GM18867 (cell line): Measurements from ENCODE around the gene LCNL1.
"Not testable (repeated sequence)": the region's sequence is repeated elsewhere in the genome, so short reads cannot be mapped to it uniquely, and the experiment has no call there.

Experiments
- ATAC-seq: cut with Tn5 transposase; IDR thresholded peaks from one replicate; pipeline ENCODE4 v1.9.1; 2021; ENCODE audit warnings: mild to moderate bottlenecking, moderate library complexity; ENCODE audit not compliant: unreplicated experiment

LCNL1 gene

DNA sequence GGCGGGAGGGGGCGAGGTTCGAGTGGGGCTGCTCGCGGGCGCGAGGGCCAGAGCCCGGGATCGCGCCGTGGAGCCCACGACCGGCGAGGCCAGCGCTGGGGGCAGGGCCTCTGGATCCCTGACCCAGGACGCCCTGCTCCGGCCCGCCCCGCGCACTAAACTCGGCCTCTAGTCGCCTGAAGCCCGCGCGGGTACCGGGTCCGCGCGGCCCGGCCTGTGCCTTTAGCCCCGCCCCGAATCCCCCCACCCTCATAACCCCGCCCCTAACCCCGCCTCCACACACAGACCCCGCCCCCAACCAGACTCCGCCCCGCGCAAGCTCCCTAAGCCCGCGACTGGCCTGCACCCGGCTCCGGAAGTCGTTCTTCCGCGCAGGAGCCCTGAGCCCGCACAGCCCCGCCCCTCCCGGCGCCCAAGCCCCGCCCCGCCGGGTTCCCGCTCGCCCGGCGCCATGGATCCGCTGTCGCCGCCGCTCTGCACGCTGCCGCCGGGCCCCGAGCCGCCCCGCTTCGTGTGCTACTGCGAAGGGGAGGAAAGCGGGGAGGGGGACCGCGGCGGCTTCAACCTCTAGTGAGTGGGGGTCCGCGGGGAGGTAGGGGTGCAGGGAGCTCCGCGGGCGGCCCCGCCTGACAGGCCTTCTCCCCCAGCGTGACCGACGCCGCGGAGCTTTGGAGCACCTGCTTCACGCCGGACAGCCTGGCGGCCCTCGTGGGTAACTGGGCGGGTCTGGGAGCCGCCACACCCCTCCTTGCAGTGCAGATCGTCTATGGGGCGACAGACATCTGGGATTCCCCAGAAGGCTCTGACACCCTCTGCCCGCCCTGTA is 9.4 kb downstream of the LCNL1 start, which contains the start of gene PAXX:
Gene PAXX, plus strand, starts transcription at position 430 of the 826 bp plus-strand sequence. Its CDS starts 22 bp downstream, at position 452.
- ATAC-seq: peak; percentile 80

DNA sequence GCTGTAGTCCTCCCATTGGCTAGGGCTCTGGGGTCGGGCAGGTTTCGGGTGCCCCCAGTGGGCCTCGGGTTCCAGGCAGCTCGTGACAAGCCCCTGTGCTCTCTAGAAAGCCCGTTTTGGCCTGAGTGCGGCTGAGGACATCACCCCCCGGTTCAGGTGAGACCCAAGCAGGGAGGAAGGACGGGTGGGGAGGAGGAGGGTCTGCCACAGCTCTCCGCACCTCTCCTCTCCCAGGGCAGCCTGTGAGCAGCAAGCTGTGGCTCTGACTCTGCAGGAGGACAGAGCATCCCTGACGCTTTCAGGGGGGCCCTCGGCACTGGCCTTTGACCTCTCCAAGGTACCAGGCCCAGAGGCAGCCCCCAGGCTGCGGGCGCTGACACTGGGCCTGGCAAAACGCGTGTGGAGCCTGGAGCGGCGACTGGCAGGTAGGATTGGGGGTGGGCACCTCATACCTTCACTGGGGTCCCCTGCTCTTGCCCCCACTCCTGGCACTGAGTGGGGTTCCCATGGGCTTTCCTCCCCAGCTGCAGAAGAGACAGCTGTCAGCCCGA is 10.1 kb downstream of the LCNL1 start:
- no peak for ATAC-seq

DNA sequence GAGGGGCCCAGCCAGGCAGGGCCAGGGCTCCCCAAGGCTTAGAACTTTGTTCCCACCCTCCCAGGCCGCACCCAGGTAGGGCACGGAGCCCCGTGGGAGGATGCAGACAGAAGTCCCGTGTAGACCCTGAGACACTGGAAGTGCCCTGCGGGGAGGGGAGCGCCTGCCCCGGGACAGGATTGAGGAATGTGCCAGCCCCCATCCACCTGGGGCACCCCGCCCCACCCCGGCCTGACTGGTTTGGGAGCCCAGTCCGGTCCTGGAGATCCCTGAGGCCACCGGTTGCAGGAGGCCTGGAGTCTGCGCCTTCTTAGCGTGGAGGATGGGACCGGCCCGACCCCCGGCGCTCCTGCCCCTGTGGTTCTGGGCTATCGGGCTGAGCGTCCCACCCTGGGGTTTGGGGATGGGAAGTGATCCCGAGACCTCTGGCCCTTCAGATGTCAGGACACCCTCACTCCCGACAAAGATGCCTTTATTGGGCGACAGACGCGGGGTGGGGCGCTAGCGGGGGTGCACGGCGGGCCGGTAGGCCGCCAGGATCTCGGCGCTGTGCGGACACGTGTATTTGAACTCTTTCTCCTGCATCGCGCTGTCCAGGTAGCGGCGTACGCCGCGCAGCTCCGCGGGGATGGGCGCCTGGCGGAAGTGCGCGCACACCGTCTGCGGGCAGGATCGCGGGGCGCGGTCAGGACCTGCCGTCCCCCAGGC is 11.5 kb downstream of the LCNL1 start:
- no peak for ATAC-seq

DNA sequence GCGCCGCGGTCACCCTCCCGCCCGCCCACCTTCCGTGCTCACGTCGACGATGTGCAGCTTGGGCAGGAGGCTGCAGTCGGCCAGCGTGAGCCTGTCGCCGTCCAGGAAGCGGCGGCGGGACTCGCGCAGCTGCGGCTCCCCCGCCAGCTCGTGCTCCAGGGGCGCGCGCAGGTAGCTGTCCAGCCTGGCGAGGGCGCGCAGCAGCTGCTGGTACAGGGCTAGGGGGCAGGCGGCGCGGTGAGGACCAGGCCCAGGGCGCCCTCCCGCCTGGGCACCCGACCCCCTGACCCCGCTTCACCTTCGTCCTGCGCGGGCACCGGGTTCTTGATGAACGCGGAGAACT is 12.1 kb downstream of the LCNL1 start:
- no peak for ATAC-seq

DNA sequence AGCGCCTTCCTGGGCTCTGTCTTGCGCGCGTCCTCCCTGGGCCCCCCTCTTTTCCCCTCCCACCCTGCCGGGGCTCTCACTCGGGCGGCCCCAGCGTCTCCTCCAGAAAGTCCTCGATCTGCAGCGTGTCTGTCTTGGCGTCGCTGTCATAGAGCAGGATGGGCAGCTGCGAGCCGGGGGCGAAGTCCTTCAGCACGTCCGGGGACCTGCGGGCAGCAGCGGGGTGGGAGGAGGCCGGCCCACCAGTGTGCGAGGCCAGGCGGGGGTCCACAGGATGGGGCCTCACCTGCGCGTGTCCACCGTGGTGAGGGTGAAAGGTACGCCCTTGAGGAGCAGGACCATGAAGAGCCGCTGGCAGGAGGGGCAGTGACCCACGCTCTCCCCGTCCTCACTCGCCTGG is 12.6 kb downstream of the LCNL1 start:
- ATAC-seq: no peak

DNA sequence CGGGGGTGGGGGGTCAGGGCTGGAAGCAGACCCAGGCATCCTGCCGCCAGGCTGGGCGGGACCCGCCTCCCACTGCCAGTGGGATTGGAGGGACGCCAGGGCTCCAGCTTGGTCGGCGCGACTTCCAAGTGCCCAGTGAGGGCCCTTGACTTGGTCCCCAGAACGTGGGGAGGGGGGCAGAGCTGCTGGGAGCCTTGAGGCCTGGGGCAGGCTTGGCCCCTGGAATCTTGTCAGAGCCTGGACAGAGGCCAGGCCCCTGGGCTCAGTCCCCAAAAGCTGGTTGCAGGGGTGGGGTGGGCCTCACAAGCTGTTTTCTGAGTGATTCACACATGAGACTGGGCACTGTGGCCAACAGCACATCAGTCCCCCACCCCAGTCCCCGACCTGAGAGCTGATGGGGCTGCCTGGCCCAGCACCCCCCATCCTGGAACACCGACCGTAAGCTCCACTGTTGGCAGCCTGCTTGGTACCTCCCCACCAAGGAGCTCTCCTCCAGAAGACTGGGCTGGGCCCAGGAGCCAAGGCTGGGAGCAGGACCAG is 13.0 kb downstream of the LCNL1 start:
- no peak for ATAC-seq

DNA sequence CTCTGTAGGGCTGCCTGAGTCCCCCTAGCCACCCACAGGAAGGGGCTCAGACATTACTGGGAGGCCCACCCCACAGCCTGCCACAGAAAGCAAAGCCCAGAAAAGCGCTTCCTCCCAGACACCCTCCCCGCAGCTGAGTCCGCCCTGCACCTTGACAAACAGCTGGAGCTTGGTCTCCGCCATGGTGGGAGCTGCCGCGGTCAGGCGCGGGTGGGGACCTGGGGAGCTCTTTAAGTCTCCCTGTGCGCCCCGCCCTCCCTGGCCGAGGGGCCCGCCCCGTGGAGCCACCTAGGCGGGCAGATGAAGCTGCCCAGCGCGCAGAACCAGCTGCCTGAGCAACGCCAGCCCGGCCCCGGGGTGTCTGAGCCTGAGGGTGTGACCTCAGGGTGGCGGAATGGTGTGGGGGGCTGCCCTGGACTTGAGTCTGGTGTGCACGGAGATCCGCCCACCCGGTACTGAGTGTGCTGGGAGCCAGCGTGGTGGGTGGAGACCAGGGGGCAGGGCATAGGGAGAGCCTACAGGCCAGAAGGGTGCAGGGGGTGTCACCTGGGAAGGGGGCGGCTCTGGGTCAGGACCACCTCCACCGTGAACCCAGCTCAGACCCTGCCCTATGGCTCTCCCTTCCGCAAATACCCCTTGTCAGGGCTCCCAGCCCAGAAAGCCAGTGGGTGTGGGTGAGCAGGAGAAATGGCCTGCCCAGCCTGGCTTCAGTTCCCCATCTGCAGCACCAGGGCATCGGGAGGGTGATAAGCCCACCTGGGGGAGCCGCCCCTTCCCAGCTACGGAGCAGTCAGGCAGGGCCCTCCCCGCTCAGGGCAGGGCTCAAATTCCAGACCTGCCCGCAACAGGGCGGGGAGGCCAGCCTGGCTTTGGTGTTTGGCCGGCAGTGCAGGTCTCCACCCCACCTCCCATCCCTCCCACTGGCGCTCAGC is 13.8 kb downstream of the LCNL1 start, which contains the start of gene CLIC3:
Gene CLIC3, minus strand, starts transcription at position 208 of the 932 bp plus-strand sequence. Its CDS starts 25 bp downstream, at position 183.
- ATAC-seq: no peak

DNA sequence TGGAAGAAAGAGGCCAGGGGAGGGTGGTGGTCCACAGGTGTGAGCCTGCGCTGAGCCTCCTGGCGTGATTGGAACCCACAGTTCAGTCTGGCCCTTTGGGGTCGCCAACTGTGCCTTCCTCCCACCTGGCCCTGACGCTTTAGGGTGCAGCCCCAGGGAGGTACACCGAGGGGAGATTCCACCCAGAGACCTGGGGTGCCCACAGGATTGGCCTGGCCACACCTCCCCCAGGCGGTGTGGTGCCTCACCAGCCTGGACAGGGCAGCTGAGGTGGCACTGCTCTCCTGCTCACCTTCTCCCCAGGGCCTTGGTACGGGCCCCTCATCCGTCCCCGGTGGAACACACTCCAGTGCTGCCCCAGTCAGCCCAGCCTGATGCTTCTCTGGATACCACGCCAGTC is 14.6 kb downstream of the LCNL1 start:
- ATAC-seq: no peak

DNA sequence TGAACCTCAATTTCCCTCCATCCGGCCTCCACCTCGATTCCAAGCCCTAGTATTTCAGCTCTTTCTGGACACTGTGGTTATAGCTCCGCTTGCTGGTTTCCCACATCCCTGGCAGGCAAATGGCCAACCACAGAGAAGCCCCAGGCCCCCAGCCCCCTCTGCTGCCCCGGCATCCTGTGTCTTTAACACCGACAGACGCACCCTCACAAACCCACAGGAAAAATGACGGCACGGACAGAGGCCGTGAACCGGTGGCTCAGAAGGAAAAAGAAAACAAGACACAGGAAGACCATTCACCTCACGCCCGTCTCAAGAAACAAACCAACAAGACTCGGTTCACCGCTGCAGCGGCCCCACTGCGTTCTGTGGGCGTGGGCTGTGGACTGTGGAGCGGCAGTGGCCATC is 15.0 kb downstream of the LCNL1 start:
- no peak for ATAC-seq

DNA sequence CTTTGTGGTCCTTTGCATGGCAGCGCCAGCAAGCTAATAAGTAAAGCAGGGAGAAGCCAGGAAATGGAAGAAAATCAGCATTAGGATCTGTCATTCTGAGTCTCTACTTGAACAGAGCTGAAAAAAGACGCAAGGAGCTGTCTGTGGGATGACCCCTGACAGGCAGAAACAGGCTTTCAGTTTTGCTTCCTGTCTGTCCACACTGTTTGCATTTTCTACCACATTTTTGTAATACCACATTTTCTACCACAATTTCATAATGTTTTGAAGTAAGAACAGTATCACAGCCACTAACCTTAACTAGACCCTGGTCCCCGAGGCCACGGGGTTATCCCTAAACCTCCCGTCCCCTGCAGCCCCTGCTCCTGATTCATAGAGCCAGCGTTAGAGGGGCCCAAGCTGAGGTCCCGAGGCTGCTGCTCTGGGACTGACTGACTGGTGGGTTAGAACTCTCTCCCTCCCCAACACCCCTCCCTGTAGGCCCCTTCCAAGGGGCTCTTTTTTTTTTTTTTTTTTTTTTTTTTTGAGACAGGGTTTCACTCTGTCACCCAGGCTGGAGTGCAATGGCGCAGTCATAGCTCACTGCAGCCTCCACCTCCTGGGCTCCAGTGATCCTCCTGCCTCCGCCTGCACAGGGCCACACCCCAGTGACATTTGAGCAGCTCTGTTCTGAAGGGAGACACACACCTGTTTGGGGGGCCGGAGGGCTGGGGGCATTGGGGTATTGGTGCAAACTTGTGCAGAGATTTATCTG is 17.6 kb downstream of the LCNL1 start:
- peak; percentile 68 for ATAC-seq

DNA sequence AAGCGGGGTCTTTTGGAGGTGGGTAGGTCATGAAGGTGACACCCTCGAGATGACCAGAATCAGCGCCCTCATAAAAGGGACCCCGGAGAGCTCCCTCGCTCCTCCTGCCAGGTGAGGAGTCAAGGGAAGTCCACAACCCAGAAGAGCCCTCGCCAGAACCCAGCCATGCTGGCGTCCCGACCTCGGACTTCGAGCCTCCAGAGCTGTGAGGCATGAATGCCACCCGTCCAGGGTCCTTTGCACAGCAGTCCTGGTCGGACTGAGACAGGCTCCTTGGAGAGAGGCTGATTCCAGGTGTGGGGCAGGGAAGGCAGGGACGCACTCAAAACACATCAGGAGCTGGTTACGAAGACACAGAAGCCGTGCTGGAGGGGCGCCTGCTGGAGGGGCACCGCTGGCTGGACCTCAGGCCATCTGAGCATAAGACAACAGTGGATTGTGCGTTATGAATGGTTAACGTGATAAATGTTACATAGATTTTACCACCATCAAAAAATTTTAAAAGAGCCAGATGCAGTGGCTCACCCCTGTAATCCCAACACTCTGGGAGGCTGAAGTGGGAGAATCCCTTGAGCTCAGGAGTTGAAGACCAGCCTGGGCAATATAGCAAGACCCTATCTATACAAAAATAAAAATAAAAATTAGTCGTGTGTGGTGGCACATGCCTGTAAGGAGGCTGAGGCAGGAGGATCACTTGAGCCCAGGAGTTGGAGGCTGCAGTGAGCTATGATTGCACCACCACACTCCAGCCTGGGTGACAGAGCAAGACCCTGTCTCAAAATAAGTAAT is 19.3 kb downstream of the LCNL1 start:
- ATAC-seq: no peak

DNA sequence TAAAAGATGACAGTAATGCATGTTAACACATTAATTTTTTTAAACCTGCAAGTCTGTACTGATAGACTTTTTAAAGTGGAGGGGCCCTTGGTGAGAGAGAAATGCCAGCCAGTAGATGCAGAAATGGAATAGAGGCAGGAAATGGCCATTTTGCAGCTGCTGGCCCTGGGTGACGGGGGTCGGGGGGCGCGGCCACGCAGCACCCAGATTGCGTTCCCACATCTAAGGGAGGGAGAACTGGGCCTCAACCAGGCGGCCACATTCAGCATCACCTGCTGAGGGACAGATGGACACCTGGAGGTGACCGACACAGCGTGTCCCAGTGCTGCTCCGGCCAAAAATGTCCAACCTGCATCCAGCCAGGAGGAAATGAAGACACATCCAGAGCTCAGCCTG is 19.9 kb downstream of the LCNL1 start:
- ATAC-seq: no peak

DNA sequence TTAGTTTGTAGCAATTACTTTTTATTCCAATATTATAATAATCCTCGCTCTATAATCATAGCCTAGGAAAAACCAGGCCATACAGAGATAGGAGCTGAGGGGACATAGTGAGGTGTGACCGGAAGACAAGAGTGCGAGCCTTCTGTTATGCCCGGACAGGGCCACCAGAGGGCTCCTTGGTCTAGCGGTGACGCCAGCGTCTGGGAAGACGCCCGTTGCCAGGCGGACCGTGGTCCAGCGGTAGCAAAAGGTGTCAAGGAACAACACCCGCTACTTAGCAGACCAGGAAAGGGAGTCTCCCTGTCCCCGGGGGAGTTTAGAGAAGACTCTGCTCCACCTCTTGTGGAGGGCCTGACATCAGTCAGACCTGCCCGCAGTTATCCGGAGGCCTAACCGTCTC is 21.5 kb downstream of the LCNL1 start:
- not testable (repeated sequence) for ATAC-seq

DNA sequence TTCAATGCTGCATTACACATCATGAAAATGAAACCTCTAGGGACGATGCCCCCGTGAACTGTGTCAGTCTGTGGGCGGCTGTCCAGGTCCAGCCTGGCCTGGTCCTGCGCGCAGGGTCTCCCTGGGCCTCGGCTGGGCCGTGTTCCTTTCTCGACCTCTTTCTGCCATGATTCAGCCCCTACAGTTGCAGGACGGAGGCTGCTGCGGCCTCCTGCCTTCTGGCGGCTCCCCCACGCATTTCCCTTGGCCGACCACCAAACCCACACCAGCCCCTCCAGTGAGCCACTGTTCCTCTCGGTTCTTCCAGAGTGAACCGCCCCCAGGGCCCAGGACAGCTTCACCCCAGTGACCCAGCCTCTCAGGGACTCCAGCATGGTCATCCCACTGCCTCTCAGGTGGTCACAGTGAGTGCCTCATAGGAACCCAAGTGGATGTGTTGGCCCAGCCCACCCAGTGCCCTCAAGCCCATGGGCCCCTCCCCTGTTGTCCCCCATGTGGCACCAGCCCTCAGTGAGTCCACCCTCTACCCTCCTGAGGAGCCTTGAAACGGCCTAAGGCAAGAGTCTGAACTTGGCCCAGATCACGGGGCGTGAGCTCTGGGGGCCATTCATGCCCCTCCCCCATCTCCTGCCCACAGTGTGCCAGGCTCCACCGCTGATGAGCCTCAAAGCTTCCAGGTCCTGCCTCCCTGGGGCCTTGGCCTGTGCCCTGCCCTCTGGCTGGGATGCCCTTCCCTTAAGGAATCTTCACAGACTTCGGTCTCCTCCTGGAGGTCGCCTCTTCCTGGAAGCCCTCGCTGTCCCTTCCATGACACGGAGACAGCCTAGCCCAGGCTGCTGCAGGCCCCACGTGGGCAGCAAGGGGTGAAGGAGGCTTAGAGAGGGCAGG is 23.6 kb downstream of the LCNL1 start:
- ATAC-seq: no peak

DNA sequence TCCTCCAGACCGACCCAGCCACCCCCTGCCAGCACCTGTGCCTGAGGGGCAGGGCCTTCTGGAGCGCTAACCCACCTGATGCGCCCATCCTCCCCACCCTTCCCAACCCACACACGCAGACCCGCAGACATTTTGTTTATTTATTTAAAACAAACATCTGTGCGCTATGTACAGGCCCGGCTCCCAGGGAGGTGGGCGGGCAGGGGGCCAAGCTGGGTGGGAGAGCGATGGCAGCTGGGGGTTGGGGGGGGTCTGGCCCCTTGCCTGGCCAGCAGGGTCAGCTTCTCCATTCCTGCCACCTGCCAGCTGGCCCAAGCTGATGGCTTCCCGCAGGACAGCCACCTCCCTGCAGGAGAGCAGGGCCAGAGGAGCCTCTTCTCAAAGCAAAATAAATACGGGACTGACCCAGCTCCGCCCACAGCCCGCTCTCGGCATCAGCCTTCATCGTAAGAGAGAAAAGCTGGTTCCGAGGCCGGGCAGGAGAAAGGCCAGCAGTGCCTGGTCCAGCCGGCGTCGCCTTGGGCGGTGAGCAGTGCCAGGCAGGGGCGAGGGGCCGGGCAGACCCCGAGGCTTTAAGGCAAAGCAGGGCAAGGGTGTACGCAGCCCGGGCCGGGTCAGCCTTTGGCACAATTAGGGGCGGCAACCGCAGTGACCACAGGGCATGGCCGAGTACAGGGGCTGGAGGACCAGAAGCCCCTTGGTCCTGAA is 24.5 kb downstream of the LCNL1 start:
- no peak for ATAC-seq

DNA sequence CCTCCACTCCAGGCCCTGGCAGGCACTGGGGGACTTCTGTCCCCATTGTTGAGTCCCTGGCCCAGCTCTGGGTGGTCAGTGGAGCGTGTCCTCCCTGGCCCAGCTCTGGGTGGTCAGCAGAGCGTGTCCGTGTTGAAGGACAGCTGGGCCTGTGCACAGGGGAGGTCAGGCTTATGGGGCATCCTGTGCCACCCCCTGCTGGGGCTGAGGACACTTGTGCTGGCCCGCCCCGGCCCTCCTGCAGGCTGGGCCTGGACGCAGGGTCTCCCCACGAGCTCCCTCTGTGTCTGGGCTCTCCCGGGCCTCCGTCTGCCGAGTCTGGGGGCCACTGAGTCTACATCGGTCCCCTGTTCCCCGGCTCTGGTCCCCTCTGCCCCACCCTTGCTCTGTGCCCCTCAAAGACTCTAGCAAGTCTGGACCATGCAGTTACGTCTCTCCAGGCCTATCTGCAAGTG is 25.1 kb downstream of the LCNL1 start:
- ATAC-seq: no peak

DNA sequence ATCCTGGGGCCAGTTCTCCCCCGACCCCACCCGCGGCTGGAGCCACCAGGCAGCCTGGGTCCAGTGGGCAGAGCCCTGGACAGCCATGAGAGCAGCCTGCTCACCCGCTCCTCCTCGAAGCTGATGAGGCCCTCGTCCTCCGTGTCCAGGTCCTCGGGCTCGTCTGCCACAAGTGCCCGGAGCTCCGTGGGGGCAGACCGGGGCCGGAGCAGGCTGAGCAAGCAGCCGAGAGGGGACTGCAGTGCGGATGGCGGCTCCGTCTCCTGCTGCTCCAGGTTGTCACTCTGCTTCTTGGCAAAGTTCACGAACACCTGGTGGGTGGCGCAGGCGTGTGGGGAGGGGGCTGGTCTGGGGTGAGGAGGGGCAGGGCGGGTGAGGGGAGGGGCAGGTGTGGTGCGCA is 25.5 kb downstream of the LCNL1 start:
- no peak for ATAC-seq
